Stimulated activated naive CD8-positive, alpha-beta T cell treated with anti-CD3 and anti-CD28 coated beads, Interleukin-15, Interleukin-2, amounts not matched to agents 100 U/mL and 50 U/mL, for 24 hours (primary cell): ENCODE data around the gene SFMBT1.
A peak's percentile ranks its signal among the peaks of the same experiment; 100 is the strongest.
"Not testable (repeated sequence)": the region's sequence is repeated elsewhere in the genome, so short reads cannot be mapped to it uniquely, and the experiment has no call there.

Experiments
- ATAC-seq: fragments of 150-1000 bp; cut with Tn5 transposase; one replicate; pipeline ENCODE4 v1.10.0; 2021
- DNase-seq: peaks from one replicate; pipeline ENCODE4 v3.0.0; 2021

The SFMBT1 gene

DNA sequence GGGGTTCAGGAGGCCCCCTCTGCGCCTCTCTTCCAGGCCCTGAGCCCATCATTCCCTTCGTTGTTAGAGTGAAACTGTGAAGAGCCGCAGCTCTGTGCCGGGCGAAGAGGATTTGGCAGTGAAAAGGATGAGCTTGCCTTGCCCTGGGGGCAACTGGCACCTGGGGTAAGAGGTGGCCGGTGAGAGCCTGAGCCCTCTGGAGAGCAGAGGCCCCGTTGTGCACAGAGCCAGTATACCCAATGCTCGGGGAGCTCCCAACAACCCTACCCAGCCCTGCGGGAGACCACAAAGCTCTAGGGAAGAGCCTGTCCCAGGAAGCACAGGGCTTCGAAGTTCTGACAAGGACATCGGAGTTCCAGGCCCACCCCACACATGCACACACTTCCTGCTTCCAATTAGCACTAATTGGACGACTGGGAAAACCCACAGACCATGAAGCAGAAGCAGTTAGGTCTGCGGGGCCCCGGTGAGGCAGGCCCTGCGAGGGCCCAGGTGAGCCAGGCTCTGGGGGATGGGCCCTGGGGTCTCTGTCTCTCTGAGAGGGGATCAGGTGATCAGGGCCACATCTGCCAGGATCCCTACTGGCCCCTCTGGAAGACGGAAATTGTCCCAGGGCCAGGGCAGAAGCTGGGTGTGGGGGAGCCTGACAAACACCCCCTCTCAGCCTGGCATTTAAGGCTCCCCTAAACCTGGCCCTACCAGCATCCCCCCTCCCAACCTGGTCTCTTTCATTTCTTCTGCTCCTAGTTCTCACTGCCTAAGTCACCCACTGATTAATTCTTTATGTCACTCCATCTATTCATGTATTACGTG is 27.9 kb upstream of the SFMBT1 start:
- DNase-seq = no peak
- ATAC-seq = no peak

- ATAC-seq (peak; percentile 92), DNase-seq (peak; percentile 90)
These were observed 27.0 kb upstream of the SFMBT1 start for GRCh38 chr3:53072653-53073552.

- DNase-seq = no peak
- no peak for ATAC-seq
These were observed 26.1 kb upstream of the SFMBT1 start for GRCh38 chr3:53071882-53072431.

GRCh38 chr3:53069422-53070068 is 23.7 kb upstream of the SFMBT1 start:
- DNase-seq = no peak
- no peak for ATAC-seq

GRCh38 chr3:53068176-53068575 is 22.3 kb upstream of the SFMBT1 start:
- DNase-seq (no peak), ATAC-seq (no peak)

- no peak for ATAC-seq
- DNase-seq = no peak
These were observed 21.7 kb upstream of the SFMBT1 start for GRCh38 chr3:53067567-53067966.

GRCh38 chr3:53065841-53066480 is 20.1 kb upstream of the SFMBT1 start:
- DNase-seq (no peak), ATAC-seq (no peak)

- DNase-seq = no peak
- no peak for ATAC-seq
These were observed 17.0 kb upstream of the SFMBT1 start for GRCh38 chr3:53062905-53063304.

GRCh38 chr3:53056442-53056841 is 10.6 kb upstream of the SFMBT1 start:
- ATAC-seq (peak; percentile 49), DNase-seq (no peak)

GRCh38 chr3:53054233-53054632 is 8.4 kb upstream of the SFMBT1 start:
- DNase-seq, ATAC-seq: not testable (repeated sequence)

GRCh38 chr3:53051929-53052328 is 6.1 kb upstream of the SFMBT1 start:
- no peak for ATAC-seq
- no peak for DNase-seq

DNA sequence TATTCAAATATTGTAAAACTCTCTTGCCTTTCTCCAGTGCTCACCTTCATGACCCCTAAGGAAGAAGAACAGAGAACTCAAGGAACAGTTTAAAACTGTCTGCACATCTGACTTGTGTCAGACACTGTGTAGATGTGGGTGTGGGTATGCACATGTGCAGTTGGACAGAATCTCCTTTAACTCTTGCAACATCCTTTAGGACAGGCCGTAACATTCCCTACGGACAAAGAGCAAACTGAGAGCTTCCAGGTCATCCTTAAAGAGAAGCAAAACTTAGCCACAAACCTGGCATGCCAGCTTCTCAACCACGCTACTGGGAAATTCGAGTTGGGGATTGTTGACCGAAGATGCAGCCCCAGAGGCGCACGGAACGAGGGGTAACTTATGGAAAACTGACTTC is 4.1 kb upstream of the SFMBT1 start:
- no peak for DNase-seq
- no peak for ATAC-seq

DNA sequence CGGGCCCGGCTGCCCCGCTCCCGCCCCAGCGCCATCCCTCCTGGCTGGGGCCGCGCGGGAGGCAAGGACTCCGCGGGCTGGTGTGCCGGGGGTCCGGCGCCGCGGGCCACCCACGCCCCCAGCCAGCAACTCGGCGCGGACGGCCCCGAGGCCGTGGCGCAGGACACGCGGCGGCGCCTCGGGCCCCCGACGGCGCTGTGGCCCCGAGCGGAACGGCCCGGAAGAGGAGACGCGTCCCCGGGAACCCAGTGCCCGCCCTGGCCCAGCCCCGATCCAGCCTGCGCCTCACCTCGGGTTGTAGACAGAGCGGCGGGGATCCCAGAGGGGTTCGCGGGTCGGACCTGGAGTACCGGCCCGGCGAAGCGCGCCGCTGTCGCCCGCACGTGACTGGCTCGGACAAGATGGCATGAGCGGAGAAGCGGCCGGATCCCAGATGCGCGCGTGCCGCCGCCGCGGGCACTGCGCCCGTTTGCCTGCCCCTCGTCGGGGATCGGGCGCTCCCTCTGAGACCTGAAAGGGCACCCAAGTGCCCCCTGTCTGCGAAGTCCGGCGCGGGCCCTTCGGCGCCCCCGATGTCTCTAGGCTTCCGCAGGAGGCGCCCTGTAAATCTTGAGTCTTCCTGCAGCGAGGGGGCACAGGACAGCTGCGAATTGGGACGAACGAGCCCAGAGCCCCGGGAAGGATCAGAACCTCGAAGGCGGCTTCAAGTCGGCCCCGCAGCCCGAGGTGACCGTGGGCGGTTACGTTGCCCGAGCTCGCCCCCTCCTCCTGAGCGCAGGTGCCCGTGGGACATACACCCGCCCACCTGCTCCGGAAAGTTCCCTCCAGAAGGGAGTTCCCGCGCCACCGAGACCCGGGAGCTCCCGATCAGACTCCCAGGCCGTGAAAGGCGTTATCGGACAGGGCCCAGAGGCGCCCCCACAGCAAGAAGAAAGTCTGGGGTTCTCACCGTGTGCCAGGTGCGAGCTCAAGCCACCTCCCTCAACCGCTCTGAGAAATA is 598 bp upstream of the SFMBT1 start:
- DNase-seq (peak; percentile 77), ATAC-seq (peak; percentile 58)

DNA sequence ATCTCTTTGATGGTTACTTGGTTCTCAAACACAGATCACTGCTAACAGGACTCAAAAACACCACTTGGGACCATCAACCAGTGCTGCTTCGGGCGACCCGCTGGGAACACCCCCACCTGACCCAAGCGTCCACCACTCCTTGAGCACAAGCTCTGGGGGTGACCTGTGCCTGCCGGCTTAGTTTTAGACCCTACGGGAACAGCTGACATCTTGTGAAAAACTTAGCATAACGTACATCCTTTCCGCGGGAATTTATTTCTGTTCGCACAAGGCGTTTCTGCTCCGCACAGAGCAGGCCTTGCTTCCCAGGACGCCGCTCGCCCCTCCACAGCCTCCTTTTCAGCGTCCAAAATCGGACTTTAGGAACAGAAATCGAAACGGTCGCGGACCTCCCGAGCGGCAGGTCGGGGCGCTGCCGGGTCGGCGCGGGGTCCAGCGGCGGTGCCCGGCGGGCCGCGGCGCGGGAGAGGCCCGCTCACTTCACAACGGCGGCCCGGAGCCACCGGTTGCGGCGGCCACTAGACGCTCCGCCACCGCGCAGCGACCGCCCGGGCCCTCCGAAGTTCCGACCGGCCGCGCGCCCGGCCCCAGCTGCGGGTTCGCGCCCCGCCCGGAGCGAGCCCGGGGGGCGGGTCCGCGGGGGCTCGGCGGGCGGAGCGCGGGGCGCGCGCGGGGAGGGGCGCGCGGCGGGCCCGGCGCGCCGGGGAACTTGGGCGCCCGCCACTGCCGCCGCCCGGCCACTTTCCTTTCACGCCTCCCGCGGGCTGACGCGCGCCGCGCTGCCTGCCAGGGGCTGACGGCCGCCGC is 959 bp downstream of the SFMBT1 start:
- peak; percentile 64 for DNase-seq
- ATAC-seq = peak; percentile 51

DNA sequence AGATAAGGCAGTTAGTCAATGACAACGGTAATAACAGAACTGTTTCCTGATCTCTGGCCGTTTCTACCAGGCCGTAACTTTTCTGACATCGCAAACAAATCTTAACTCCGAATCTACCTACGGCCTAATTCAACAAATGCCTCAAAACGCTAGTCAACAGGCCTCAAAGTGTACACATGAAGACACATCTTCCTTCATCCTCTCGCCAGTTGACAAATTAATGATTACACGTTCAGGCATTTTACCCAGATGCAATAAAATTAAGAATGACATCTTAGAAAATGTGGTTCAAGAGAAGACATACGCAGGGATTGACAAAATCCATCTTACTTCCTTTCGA is 1.5 kb downstream of the SFMBT1 start:
- ATAC-seq (no peak), DNase-seq (no peak)

- no peak for DNase-seq
- no peak for ATAC-seq
These were observed 2.1 kb downstream of the SFMBT1 start for GRCh38 chr3:53043738-53044137.

DNA sequence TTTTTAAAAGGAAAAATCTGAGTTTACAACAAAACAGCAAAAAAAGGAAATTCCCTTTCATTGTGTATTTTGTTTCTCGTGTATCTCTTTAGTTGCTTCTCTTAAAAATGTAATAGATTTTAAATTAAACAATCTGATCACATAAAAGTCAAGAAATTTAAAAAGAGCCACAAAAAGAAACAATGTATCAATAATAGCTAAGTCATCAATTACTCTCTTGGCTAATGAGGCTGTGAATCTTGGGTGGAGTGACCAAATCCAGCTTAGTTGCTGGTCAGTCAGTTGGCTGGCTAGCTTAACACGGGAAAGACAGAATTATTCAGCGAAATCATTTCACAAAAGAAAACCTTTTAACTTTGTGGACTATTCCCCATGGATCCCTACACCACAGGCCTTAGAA is 3.2 kb downstream of the SFMBT1 start:
- DNase-seq (no peak), ATAC-seq (no peak)

DNA sequence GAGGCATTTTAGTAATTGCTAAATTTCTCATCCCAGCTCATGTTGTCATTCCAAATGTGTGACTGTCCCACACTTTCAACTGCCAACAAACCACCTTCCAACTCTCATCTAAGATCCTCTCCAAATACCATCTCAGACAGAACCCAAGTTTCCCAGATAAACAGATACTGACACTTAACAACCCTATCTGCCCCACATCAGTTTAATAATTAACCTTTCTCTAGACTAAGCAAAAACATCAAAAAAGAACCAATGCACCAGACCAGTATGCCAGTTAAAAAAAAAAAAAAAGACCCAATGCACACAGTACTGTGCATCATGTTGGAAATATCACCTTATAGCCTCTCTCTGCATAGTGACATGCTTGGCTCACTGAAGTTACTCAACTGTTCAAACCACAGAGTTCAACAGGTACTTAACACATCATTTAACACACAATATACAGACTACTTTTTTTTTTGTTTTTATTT is 5.5 kb downstream of the SFMBT1 start:
- ATAC-seq (peak; percentile 33), DNase-seq (no peak)

- no peak for ATAC-seq
- no peak for DNase-seq
These were observed 6.5 kb downstream of the SFMBT1 start for GRCh38 chr3:53039376-53039752.
